ENCODE results near the gene UBAP1. TPM values are rescaled to one million over a fixed set of nuclear protein-coding genes. Genes with fewer than 3 reads are reported as not detected.
"Not testable (repeated sequence)": the region's sequence is repeated elsewhere in the genome, so short reads cannot be mapped to it uniquely, and the experiment has no call there.

The UBAP1 gene
- 35.2 and 38.6 TPM in 2 replicates for total RNA-seq

DNA sequence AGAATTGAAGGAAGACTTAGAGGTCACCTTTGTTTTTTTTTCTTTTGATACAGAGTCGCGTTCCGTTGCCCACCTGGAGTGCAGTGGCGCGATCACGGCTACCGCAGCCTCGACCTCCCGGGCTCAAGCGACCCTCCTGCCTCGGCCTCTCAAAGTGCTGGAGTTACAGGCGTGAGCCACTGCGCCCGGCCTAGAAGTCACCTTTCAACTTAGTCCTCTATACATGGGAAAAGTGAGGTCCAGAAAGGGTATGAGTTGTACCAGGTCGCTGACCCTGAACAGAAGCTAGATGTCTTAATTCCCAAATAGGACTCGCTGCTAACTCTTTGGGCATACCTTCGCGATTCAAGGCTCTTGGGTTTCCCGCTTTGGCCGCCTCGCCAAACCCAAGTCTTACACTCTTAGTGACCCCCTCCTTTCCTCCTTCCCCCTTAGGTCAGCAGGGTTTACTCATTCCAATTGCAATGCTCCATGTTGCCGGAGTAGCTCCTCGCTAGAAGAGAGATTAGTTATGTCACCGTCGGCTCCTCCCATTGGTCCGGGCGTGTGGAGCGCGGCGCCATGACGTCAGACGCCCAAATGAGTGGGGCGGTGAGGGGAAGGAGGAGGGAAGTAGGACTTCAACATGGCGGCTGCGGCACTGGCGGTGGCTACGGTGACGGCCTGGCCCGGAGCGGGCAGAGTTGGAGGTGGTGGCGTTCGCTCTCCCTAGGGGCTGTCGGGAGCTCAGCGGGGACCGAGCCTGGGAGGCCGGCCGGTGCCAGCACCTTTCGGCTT, at the start of gene UBAP1:
TSS of gene UBAP1 (plus strand) at position 608 of the 777 bp plus-strand sequence. CDS start 41,872 bp downstream, outside the sequence.
- intact Hi-C loops (cut with micrococcal nuclease), result loop anchor here (1.0 to 10.0 kb wide), 12 partner anchors 52 to 914 kb away; partner anchors contain the start of genes BAG1, CHMP5, DCAF12 and DNAI1

DNA sequence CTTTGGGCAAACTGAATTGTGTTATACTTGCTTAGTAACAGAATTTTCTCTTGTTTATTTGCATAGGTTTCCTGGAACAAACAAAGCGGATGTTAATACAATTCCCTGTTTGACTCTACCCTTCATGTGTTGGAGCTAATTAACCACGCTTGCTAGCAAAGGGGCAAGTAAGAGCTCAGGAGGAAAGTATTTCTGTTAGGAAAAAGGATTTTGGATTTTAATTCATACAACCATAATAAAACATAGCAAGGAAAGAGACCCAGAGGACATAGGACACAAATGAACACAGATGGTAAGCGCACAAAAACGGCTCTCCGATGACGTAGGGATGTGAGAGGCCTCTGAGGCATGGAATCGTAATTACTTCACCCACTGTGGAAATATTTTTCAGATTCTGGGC, 47.3 kb upstream of the UBAP1 start:
- intact Hi-C loops (cut with micrococcal nuclease), result no loop called here

DNA sequence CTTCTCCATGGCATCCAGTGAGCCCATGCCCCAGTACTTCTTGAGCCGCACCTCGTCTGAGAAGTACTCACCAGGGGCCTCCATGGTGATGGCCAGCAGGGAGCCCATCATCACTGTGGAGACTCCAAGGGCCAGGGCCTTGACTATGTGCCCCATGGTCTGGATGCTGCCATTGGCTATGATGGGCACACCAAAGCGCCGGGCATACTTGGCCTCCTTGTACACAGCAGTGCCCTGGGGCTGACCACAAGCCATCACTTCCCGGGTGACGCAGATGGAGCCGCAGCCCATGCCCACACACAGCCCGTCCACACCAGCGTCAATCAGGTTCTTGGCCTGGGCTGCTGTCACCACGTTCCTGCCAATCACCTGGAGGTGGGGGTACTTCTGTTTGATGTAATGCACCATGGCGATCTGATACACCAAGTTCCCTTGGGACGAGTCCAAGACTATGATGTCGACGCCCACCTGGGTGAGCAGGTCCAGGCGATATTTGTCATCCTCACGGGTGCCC, 45.4 kb upstream of the UBAP1 start:
- intact Hi-C loops (cut with micrococcal nuclease), result no loop called here

DNA sequence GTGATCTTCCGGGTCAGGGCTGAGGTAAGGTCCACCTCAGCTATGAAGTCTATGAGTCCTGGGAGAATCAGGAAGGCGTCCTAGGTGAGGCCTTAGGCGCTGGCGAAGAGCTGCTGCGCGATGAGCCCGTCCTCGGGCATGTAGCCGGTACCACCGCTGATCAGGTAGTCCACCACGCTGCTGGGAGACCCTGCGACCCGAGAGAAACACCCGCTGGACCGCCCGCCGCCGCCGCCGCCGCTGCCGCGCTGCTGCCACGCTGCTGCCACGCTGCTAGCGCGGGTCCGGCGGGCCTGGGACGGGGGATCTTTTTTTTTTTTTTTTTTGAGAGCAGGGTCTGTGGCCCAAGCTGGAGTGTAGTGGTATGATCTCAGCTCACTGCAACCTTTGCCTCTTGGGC, 44.3 kb upstream of the UBAP1 start:
- intact Hi-C loops (cut with micrococcal nuclease), result no loop called here

- intact Hi-C loops (cut with micrococcal nuclease), result not testable (repeated sequence)
Measured at GRCh38 chr9:34138644-34139043, 40.2 kb upstream of the UBAP1 start.

- intact Hi-C loops (cut with micrococcal nuclease), result no loop called here
Measured at GRCh38 chr9:34139477-34140146, 39.2 kb upstream of the UBAP1 start.

GRCh38 chr9:34140853-34141252, 38.0 kb upstream of the UBAP1 start:
- intact Hi-C loops (cut with micrococcal nuclease), result no loop called here

DNA sequence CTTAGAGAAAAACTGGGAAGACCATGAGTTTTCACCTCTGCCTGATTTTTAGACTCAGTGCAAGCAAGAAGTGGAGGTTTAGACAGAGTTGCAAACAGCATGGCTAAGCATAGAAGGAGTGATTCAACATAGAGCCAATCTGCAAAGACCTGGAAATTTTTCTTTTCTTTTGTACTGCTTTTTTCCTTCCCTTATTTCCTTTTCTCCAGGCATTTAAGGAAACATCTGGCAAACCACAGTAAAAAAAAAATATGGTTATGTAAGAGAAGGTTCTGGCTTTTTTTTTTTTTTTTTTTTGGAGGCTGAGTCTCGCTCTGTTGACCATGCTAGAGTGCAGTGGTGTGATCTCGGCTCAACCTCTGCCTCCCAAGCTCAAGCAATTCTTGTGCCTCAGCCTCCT, 35.7 kb upstream of the UBAP1 start:
- intact Hi-C loops (cut with micrococcal nuclease), result no loop called here

GRCh38 chr9:34145165-34145564, 33.7 kb upstream of the UBAP1 start:
- intact Hi-C loops (cut with micrococcal nuclease), result no loop called here

DNA sequence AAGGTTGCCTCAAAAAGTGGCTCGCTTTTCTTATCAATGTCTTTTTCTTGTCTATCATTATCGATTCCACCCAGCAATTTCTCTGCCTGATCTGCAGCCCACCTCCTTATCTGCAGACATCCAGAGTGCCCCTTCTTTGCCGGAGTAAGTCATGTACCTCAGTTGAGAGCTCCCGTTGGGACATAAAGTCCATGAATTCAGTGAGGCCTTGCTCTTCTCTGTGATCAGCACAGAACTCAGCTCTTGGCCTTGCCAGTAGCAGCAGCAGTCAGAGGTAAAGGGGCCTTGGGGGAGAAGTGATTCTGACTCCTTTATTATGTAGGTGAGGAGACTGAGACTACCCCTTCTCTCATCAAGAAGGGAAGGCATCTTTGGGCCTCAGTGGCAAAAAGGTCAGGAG, 27.4 kb upstream of the UBAP1 start:
- intact Hi-C loops (cut with micrococcal nuclease), result no loop called here

- intact Hi-C loops (cut with micrococcal nuclease), result no loop called here
Measured at GRCh38 chr9:34154057-34154456, 24.8 kb upstream of the UBAP1 start.

DNA sequence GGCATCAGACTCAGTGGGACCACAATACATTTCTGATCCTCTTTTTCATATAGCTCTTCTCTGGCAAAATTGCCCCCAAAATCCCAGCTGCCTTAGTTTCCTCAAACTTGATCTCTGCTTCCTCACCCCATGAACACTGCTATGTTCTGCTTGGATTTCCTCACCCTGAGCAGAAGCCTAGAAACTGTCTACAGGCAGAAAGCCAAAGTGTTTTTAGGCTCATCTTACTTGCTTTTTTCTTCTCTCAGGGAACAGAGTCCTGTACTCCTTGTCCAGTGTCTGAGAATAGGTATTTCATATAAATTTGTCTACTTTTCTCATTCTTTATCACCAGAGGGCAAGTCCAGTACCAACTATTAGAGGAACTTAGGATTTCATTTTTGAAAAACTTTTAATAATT, 21.5 kb upstream of the UBAP1 start:
- intact Hi-C loops (cut with micrococcal nuclease), result no loop called here

DNA sequence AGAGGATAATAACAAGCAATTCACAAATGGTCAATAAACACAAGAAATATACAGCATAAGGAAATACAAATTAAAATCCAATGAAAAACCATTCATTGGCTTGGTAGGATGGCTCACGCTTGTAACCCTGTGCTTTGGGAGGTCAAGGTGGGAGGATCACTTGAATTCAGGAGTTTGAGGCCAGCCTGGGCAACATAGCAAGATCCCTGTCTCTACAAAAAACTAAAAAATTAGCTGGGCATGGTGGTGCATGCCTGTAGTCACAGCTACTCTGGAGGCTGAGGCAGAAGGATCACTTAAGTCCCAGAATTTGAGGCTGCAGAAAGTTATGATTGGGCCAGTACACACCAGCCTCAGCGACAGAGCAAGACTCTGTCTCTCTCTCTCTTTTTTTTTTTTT, 20.9 kb upstream of the UBAP1 start:
- intact Hi-C loops (cut with micrococcal nuclease), result no loop called here

- intact Hi-C loops (cut with micrococcal nuclease), result no loop called here
Measured at GRCh38 chr9:34158362-34158869, 20.4 kb upstream of the UBAP1 start.

DNA sequence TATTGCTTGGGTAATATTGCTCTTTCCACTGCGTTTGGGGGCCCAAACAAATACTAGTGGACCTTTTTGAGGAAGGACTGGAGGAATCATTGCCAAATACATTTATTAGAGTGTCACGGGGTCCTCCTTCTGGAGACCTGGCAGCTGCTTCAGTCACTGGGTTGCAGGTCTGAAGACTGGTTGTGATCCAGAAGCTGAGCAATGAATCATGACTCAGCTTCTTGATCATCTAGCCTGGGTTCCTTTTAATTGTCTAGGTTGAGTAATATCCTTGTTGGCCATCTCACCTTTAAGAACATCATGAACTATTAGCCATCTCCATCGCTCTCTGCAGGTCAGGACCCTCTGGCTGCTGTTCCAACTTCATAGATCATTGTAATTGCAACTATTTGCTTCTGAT, 15.4 kb upstream of the UBAP1 start:
- intact Hi-C loops (cut with micrococcal nuclease), result no loop called here

DNA sequence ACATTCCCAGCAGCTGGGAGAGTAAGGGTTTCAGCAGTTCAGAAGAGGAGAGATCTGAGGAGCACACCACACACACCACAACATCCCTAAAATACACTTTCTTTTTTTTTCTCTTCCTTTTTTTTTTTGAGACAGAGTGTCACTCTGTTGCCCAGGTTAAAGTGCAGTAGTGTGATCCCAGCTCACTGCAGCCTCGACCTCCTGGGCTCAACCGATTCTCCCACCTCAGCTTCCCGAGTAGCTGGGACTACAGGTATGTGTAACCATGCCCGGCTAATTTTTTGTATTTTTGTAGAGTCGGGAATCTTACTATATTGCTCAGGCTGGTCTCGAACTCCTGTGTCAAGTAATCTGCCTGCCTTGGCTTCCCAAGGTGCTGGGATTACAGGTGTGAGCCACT, 9.7 kb upstream of the UBAP1 start:
- intact Hi-C loops (cut with micrococcal nuclease), result no loop called here

GRCh38 chr9:34170237-34170991, 8.4 kb upstream of the UBAP1 start:
- intact Hi-C loops (cut with micrococcal nuclease), result loop anchor here (10.0 kb wide), 1 partner anchor 906 kb away; the partner anchor contains the start of genes BAG1 and CHMP5

- intact Hi-C loops (cut with micrococcal nuclease), result loop anchor here (10.0 kb wide), 1 partner anchor 907 kb away; the partner anchor contains the start of genes BAG1 and CHMP5
Measured at GRCh38 chr9:34171753-34172535, 6.9 kb upstream of the UBAP1 start.

GRCh38 chr9:34176089-34176488, 2.8 kb upstream of the UBAP1 start:
- intact Hi-C loops (cut with micrococcal nuclease), result loop anchor here (5.0 to 10.0 kb wide), 2 partner anchors 884 to 911 kb away; partner anchors contain the start of genes BAG1, CHMP5 and NFX1

All from T-helper 1 cell treated with Interleukin-12 subunit alpha and Interleukin-12 subunit beta and Interleukin-4 antibody, amounts not matched to agents 30 ng/mL and 1 ng/mL, for 36 hours (primary cell).